Epithelial cell of esophagus (primary cell): Measurements from ENCODE around the gene ZFYVE9.
"Not testable (repeated sequence)": the region's sequence is repeated elsewhere in the genome, so short reads cannot be mapped to it uniquely, and the experiment has no call there.

Source experiments
- DNase-seq: peaks from one replicate; pipeline ENCODE4 v3.0.0; 2010; ENCODE audit warnings: low read depth
- H3K4me3 ChIP-seq: 2 replicates; pipeline ENCODE4 v1.5.1; 2011; ENCODE audit warnings: mild to moderate bottlenecking, low read length, control low read depth
- CTCF ChIP-seq: IDR thresholded peaks from 2 replicates; pipeline ENCODE4 v1.5.1; 2011; ENCODE audit warnings: low read depth, mild to moderate bottlenecking, low read length, control low read depth, inconsistent platforms; ENCODE audit not compliant: insufficient read depth; ENCODE audit errors: missing control alignments

ZFYVE9 gene

GRCh38 chr1:52192436-52192835 lies 50.5 kb downstream of the ZFYVE9 start:
- H3K4me3 ChIP-seq, result no peak overlapping the region
- DNase-seq, result peak; percentile 62
- no peak for TF ChIP-seq CTCF

- DNase-seq, result no peak
- no peak overlapping the region for H3K4me3 ChIP-seq
- no peak for TF ChIP-seq CTCF
Observed at GRCh38 chr1:52193985-52194384, 52.1 kb downstream of the ZFYVE9 start.

GRCh38 chr1:52195161-52195560 lies 53.3 kb downstream of the ZFYVE9 start:
- DNase-seq, result no peak
- no peak overlapping the region for H3K4me3 ChIP-seq
- no peak for TF ChIP-seq CTCF

- TF ChIP-seq CTCF, result no peak
- DNase-seq, result no peak
- H3K4me3 ChIP-seq, result no peak overlapping the region
Observed at GRCh38 chr1:52203935-52204625, 62.2 kb downstream of the ZFYVE9 start.

- H3K4me3 ChIP-seq, result no peak overlapping the region
- no peak for TF ChIP-seq CTCF
- DNase-seq, result no peak
Observed at GRCh38 chr1:52204696-52205095, 62.8 kb downstream of the ZFYVE9 start.

GRCh38 chr1:52206686-52207085 lies 64.8 kb downstream of the ZFYVE9 start:
- not testable (repeated sequence) for DNase-seq, H3K4me3 ChIP-seq

GRCh38 chr1:52209429-52209828 lies 67.5 kb downstream of the ZFYVE9 start:
- peak; percentile 96 for DNase-seq
- no peak overlapping the region for H3K4me3 ChIP-seq
- TF ChIP-seq CTCF, result no peak
